ENCODE measurements around the gene CFAP77.

Gene CFAP77

GRCh38 chr9:132505991-132506655, 96.1 kb downstream of the CFAP77 start:
- H2AFZ ChIP-seq (ENCODE audit: low read depth): no peak overlapping the region
- no peaks in the 10 kb centered on the region for H3K4me1 ChIP-seq (ENCODE audit: low read depth, poor library complexity, severe bottlenecking)
- no peaks in the 10 kb centered on the region for H4K20me1 ChIP-seq (ENCODE audit: insufficient read depth)
- H3K4me3 ChIP-seq (IDR thresholded peaks at IDR 0.05; ENCODE audit: insufficient read depth, low read depth, low read length): no peak overlapping the region
- no peaks in the 10 kb centered on the region for H3K79me2 ChIP-seq (ENCODE audit: insufficient read depth, low read depth)
- no peaks in the 10 kb centered on the region for H3K36me3 ChIP-seq (ENCODE audit: insufficient read depth)
- no peak overlapping the region for H3K4me2 ChIP-seq
- TF ChIP-seq CTCF (conservative IDR thresholded peaks at IDR 0.05; ENCODE audit: low read depth, low read length): no peak
- H3K9ac ChIP-seq: no peak overlapping the region
- peaks cover 24% of the 10 kb centered on the region for H3K27me3 ChIP-seq (ENCODE audit: insufficient read depth, low read depth)
- H3K27ac ChIP-seq: no peak overlapping the region

DNA sequence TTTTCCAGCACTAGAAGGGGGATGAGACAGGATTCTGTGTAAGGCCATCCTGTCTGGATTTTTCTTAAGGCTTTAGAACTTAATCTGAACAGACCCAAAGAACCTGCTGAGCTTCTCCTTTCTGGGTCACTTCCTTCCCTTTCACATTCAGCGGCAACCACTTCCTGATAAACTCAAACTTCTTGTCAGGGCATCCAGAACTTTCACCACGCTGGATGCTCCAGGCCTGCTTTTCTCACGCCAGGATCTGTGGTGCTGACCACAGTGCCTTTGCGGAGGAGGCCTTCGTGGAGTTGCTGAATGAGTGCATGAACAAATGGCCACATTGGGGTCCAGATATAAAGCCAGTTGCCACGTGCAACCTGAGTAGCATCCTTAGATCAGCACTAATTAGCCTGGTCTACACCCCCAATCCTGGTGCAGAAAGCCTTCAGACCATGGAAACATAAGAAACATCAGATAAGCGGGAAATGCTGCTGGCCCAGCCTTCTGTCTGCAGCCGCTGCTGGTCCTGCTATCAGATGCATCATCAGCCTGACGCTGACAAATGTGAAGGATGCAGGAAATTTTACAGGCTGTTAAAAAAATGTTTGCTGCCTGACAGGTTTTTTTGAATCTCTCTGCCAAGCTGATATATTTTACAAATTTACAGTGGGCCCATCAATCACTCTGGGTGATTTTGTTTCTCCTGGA, 97.1 kb downstream of the CFAP77 start:
- H3K27ac ChIP-seq: no peak overlapping the region
- H3K4me3 ChIP-seq (IDR thresholded peaks at IDR 0.05; ENCODE audit: insufficient read depth, low read depth, low read length): no peak overlapping the region
- no peaks in the 10 kb centered on the region for H3K4me1 ChIP-seq (ENCODE audit: low read depth, poor library complexity, severe bottlenecking)
- TF ChIP-seq CTCF (conservative IDR thresholded peaks at IDR 0.05; ENCODE audit: low read depth, low read length): no peak
- H3K79me2 ChIP-seq (ENCODE audit: insufficient read depth, low read depth): no peaks in the 10 kb centered on the region
- H2AFZ ChIP-seq (ENCODE audit: low read depth): no peak overlapping the region
- H3K9ac ChIP-seq: no peak overlapping the region
- peaks cover 27% of the 10 kb centered on the region for H3K27me3 ChIP-seq (ENCODE audit: insufficient read depth, low read depth)
- H3K36me3 ChIP-seq (ENCODE audit: insufficient read depth): no peaks in the 10 kb centered on the region
- H4K20me1 ChIP-seq (ENCODE audit: insufficient read depth): no peaks in the 10 kb centered on the region
- no peak overlapping the region for H3K4me2 ChIP-seq

GRCh38 chr9:132507670-132508469, 97.9 kb downstream of the CFAP77 start:
- Histone ChIP-seq H3K9ac (no peak overlapping the region), H3K4me2 (no peak overlapping the region), H3K79me2 (ENCODE audit: insufficient read depth, low read depth) (no peaks in the 10 kb centered on the region), H3K4me1 (ENCODE audit: low read depth, poor library complexity, severe bottlenecking) (no peaks in the 10 kb centered on the region), H3K36me3 (ENCODE audit: insufficient read depth) (no peaks in the 10 kb centered on the region), H3K4me3 (IDR thresholded peaks at IDR 0.05; ENCODE audit: insufficient read depth, low read depth, low read length) (no peak overlapping the region), H4K20me1 (ENCODE audit: insufficient read depth) (no peaks in the 10 kb centered on the region), H3K27ac (no peak overlapping the region), H3K27me3 (ENCODE audit: insufficient read depth, low read depth) (peaks cover 31% of the 10 kb centered on the region), H2AFZ (ENCODE audit: low read depth) (no peak overlapping the region)
- TF ChIP-seq CTCF (conservative IDR thresholded peaks at IDR 0.05; ENCODE audit: low read depth, low read length): peak; percentile 87

DNA sequence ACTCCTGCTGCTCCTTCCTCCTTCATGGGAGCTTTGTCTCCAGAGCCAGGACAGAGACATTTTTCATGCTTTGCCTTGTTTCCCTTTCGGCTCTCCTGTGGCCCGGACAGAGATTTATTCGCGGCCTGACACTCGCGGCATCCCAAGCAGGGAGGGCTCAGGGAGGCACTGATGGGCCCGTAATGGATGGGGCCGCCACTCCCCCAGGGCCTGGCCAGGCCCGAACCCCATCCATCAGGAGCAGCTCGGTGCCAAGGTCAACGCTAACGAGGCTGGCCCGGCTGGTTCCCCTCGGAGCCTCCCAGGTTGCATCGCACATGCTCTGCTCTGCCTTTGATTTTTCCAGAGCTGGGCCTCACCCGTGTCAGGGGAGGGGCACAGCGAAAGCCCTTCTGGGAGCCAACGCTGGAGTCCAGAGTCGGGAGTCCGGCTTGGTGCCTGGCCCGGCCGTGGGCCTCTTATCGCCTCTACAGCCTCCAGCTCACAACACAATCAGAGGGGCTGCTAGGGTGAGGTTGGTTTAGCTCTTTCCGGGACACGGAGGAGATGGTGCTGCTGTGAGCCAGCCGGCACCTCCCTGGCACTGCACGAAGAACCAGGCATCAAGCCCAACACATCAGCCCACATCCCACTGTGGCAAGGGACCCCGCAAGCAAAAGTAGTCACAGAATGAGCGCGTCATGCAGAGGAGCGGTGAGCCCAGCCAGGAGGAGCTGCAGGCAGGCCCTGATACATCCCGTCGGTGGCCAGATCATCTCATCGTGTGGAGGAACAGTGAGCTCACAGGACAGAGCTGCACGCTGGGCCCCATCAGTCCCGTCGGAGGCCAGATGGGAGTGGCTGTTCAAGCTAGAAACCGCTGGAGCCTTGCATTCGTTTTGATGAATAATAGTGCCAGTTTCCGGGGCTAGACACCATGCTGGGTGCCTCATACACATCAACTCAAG, 100.2 kb downstream of the CFAP77 start:
- peaks cover 36% of the 10 kb centered on the region for H3K27me3 ChIP-seq (ENCODE audit: insufficient read depth, low read depth)
- H3K9ac ChIP-seq: no peak overlapping the region
- H3K4me2 ChIP-seq: no peak overlapping the region
- no peaks in the 10 kb centered on the region for H4K20me1 ChIP-seq (ENCODE audit: insufficient read depth)
- no peak overlapping the region for H2AFZ ChIP-seq (ENCODE audit: low read depth)
- H3K79me2 ChIP-seq (ENCODE audit: insufficient read depth, low read depth): no peaks in the 10 kb centered on the region
- no peak overlapping the region for H3K27ac ChIP-seq
- H3K4me3 ChIP-seq (IDR thresholded peaks at IDR 0.05; ENCODE audit: insufficient read depth, low read depth, low read length): no peak overlapping the region
- H3K4me1 ChIP-seq (ENCODE audit: low read depth, poor library complexity, severe bottlenecking): no peaks in the 10 kb centered on the region
- no peak for TF ChIP-seq CTCF (conservative IDR thresholded peaks at IDR 0.05; ENCODE audit: low read depth, low read length)
- no peaks in the 10 kb centered on the region for H3K36me3 ChIP-seq (ENCODE audit: insufficient read depth)

All from KMS-11 (cell line).